Breast epithelium (tissue), 4 donors: ENCODE data around the gene BET1L. TPM values are rescaled to one million over a fixed set of nuclear protein-coding genes. Genes with fewer than 3 reads are reported as not detected.

Source experiments
- DNase-seq, 2 donors: peaks; one replicate each; pipeline ENCODE4 v3.0.0-alpha.2; 2019; ENCODE audit warnings: low spot score in 2 of 2
- H3K27ac ChIP-seq, 2 donors: fragments of 200-600 bp; sonication (generic) in 1 of 2; one replicate each; pipeline ENCODE4 v1.5.1; 2016 to 2019; ENCODE audit warnings: mild to moderate bottlenecking in 1 of 2
- H3K27me3 ChIP-seq, 2 donors: fragments of 200-600 bp; sonication (generic) in 1 of 2; one replicate each; pipeline versions ENCODE4 v1.5.1 to v1.6.0; 2017 to 2019; ENCODE audit warnings: control low read depth in 1 of 2, mild to moderate bottlenecking in 1 of 2
- H3K36me3 ChIP-seq: fragments of 200-600 bp; one replicate; pipeline ENCODE4 v1.5.1; 2019
- H3K4me1 ChIP-seq, 2 donors: fragments of 200-600 bp; sonication (generic); one replicate each; pipeline ENCODE4 v1.5.1; 2016 to 2019; ENCODE audit warnings: control low read depth in 1 of 2
- H3K4me3 ChIP-seq, 3 donors: fragments of 200-600 bp; sonication (generic); 1 replicate in 2 of 3; 2 replicates in 1 of 3; pipeline ENCODE4 v1.5.1; 2016 to 2019; ENCODE audit warnings: mild to moderate bottlenecking in 3 of 3, moderate library complexity in 2 of 3
- H3K9me3 ChIP-seq, 2 donors: fragments of 200-600 bp; sonication (generic) in 1 of 2; one replicate each; pipeline ENCODE4 v1.5.1; 2016 to 2019; ENCODE audit warnings: control low read depth in 1 of 2
- CTCF ChIP-seq, 3 donors: fragments of 450-650 bp; IDR thresholded peaks; one replicate each; pipeline ENCODE4 v1.5.1; 2016 to 2017; ENCODE audit warnings: antibody characterized with exemption in 3 of 3, mild to moderate bottlenecking in 3 of 3, moderate library complexity in 3 of 3
- POLR2A ChIP-seq: fragments of 450-650 bp; IDR thresholded peaks from one replicate; pipeline ENCODE4 v1.6.1; 2016; ENCODE audit warnings: antibody characterized with exemption, mild to moderate bottlenecking, moderate library complexity
- POLR2AphosphoS5 ChIP-seq, 3 donors: sonication (generic); formaldehyde crosslinking; IDR thresholded peaks; one replicate each; pipeline ENCODE4 v1.6.1; 2017; ENCODE audit warnings: antibody characterized with exemption in 3 of 3
- intact Hi-C: fragments of 100-400 bp; cut with DNase I; formaldehyde crosslinking; loops from one replicate; pipeline ENCODE4 v1.15.1; 2023; ENCODE audit warnings: low total_unique reads
- total RNA-seq, 3 donors: library from RNA; depleted of rRNA; stranded (reverse); fragments of >200 nt; gene quantifications; one replicate each; pipeline ENCODE4 v1.1.0, GENCODE V29; 2016

The BET1L gene
- total RNA-seq, 3 donors from 2014 or later: 25.6 to 30.4 (median 28.5) TPM

DNA sequence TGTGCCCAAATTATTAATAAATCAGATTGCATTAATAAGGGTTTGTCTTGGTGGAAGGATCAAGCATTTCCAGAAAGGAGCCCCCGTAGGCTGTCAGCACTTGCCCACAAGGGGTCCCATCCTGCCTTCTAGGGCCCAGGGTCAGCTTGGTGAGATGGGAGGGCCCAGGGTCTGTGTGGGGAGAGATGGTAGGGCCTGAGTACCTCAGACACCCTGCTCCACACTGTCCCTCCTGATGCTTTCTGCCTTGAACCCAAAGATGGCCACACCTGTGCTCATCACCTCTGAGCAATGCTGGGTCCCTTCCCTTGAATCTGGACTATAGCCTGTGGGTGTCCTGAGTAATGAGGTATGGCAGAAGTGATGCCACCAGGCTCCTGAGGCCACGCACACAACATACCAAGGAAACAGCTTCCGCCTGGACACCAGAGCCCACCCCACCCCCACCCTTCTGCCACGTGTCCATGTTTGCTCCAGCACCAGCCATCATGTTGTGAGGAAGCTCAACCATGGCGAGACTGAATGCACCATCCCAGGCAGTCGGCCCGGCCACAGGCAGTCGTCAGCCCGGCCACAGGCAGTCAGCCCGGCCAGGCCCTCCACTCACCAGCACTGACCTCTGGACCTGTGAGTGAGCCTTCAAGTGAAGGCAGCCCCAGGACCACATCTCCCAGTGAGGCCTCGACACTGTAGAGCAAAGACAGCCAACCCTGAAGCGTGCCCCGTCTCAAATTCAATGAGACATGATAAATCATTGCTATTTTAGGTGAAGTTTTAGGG is 6.8 kb downstream of the BET1L start:
- no peaks in the 10 kb centered on the region for H3K36me3 ChIP-seq
- DNase-seq: no peak
- intact Hi-C loops: no loop called here
- no peak overlapping the region for H3K4me3 ChIP-seq
- peaks cover 1% of the 10 kb centered on the region in 2 donors for H3K4me1 ChIP-seq
- no peaks in the 10 kb centered on the region for H3K9me3 ChIP-seq
- no peaks in the 10 kb centered on the region for H3K27me3 ChIP-seq
- no peak overlapping the region for H3K27ac ChIP-seq
- TF ChIP-seq POLR2A: no peak
- TF ChIP-seq POLR2AphosphoS5 (IDR thresholded peaks at IDR 0.05): no peak
- no peak for TF ChIP-seq CTCF (IDR thresholded peaks at IDR 0.05)

GRCh38 chr11:199782-200181 is 7.4 kb downstream of the BET1L start:
- H3K27me3 ChIP-seq: no peaks in the 10 kb centered on the region
- TF ChIP-seq POLR2A: no peak
- no peak for TF ChIP-seq POLR2AphosphoS5 (IDR thresholded peaks at IDR 0.05)
- no peak for TF ChIP-seq CTCF (IDR thresholded peaks at IDR 0.05)
- no peaks in the 10 kb centered on the region for H3K4me1 ChIP-seq
- H3K36me3 ChIP-seq: no peaks in the 10 kb centered on the region
- H3K27ac ChIP-seq: no peak overlapping the region
- H3K9me3 ChIP-seq: no peaks in the 10 kb centered on the region
- intact Hi-C loops: no loop called here
- H3K4me3 ChIP-seq: no peak overlapping the region
- peak in 1 of 2 donors; percentile 15 for DNase-seq

DNA sequence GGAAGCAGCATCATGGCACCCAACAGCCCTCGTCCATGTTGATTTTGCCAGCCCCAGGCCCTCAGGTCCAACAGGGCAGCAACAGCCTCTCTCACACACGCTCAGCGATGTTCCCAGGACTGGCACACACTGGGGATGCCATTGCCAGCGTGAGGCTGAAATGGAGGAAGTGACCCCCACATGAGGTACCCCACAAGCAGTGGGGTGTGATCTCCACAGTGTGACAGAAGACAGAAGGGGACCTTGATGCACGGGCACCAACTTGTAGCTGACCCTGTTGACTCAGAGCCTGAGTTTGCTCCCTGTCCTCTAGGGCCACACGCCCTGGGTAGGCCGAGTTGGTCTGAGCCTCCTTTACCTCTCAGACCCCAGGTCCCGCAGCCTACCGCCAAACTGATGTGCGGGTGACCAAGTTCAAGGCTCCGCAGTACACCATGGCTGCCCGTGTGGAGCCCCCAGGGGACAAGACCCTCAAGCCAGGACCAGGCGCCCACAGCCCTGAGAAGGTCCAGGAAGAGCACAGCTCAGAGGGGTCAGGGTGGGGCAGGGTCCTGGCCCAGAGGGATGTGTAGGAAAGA is 8.1 kb downstream of the BET1L start:
- Histone ChIP-seq H3K9me3 (no peaks in the 10 kb centered on the region), H3K4me3 (no peak overlapping the region), H3K4me1 (no peaks in the 10 kb centered on the region), H3K27ac (no peak overlapping the region), H3K36me3 (no peaks in the 10 kb centered on the region), H3K27me3 (no peaks in the 10 kb centered on the region)
- intact Hi-C loops: no loop called here
- DNase-seq: no peak
- TF ChIP-seq POLR2AphosphoS5 (IDR thresholded peaks at IDR 0.05): no peak
- TF ChIP-seq POLR2A: no peak
- TF ChIP-seq CTCF (IDR thresholded peaks at IDR 0.05): no peak

DNA sequence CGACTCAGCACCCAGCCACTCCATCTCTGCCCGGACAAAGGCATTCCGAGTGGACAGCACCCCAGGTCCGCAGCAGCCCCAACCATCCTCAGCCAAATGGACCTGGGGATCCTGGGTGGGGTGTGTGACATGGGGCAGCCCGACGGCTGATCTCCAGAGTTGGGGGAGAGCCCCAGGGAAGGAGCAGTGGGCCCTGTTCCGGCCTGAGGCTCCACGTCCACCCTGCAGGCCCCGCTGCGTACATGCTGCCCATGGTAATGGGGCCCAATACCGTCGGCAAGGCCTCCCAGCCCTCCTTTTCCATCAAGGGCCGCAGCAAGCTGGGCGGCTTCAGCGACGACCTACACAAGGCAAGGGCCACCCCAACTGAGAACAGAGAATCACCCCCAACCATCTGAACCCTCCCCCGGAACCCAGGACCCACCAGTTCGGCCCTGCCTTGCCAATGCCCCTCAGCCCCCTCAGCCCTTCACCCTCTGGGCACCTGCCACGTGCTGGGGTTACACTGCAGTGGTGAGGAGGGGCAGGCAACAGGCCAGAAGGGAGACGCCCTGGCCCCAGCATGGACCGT is 8.9 kb downstream of the BET1L start:
- no peaks in the 10 kb centered on the region for H3K36me3 ChIP-seq
- H3K4me3 ChIP-seq: no peak overlapping the region
- no peaks in the 10 kb centered on the region for H3K9me3 ChIP-seq
- no peaks in the 10 kb centered on the region for H3K27me3 ChIP-seq
- no peak for TF ChIP-seq CTCF (IDR thresholded peaks at IDR 0.05)
- TF ChIP-seq POLR2AphosphoS5 (IDR thresholded peaks at IDR 0.05): no peak
- no peak for TF ChIP-seq POLR2A
- intact Hi-C loops: no loop called here
- no peak for DNase-seq
- H3K4me1 ChIP-seq: no peaks in the 10 kb centered on the region
- no peak overlapping the region for H3K27ac ChIP-seq

GRCh38 chr11:197741-198235 is 9.4 kb downstream of the BET1L start:
- Histone ChIP-seq H3K9me3 (no peaks in the 10 kb centered on the region), H3K27me3 (no peaks in the 10 kb centered on the region), H3K36me3 (no peaks in the 10 kb centered on the region), H3K4me1 (no peaks in the 10 kb centered on the region), H3K4me3 (no peak overlapping the region), H3K27ac (no peak overlapping the region)
- DNase-seq: peak in 1 of 2 donors; percentile 15
- intact Hi-C loops: no loop called here
- TF ChIP-seq CTCF (IDR thresholded peaks at IDR 0.05): no peak
- TF ChIP-seq POLR2AphosphoS5 (IDR thresholded peaks at IDR 0.05): no peak
- no peak for TF ChIP-seq POLR2A
